ENCODE results near the gene BICRAL.
A peak's percentile ranks its signal among the peaks of the same experiment; 100 is the strongest.
"Not testable (repeated sequence)": the region's sequence is repeated elsewhere in the genome, so short reads cannot be mapped to it uniquely, and the experiment has no call there.

BICRAL gene

GRCh38 chr6:42888201-42888600 lies 106.3 kb downstream of the BICRAL start:
- not testable (repeated sequence) for H3K27ac Mint-ChIP-seq; H3K9me3 Mint-ChIP-seq; H3K27me3 Mint-ChIP-seq; H3K4me3 Mint-ChIP-seq; DNase-seq; H3K4me1 Mint-ChIP-seq (ENCODE audit: low read depth in 2 of 2); ATAC-seq (replicated peaks)
- H3K36me3 Mint-ChIP-seq (ENCODE audit: insufficient read depth), result peaks cover 65% of the 10 kb centered on the region

GRCh38 chr6:42889815-42890214 lies 108.0 kb downstream of the BICRAL start:
- peak overlapping the region; percentile 94 to 96 for H3K27ac Mint-ChIP-seq
- H3K4me1 Mint-ChIP-seq (ENCODE audit: low read depth in 2 of 2), result peaks cover 5 to 8% of the 10 kb centered on the region in 2 donors
- H3K36me3 Mint-ChIP-seq (ENCODE audit: insufficient read depth), result peaks cover 49% of the 10 kb centered on the region
- DNase-seq (no peak), ATAC-seq (replicated peaks) (no peak)
- no peaks in the 10 kb centered on the region for H3K27me3 Mint-ChIP-seq
- peak overlapping the region; percentile 90 to 92 for H3K4me3 Mint-ChIP-seq
- no peaks in the 10 kb centered on the region for H3K9me3 Mint-ChIP-seq

GRCh38 chr6:42890311-42891198 lies 108.7 kb downstream of the BICRAL start:
- Mint-ChIP-seq H3K9me3 (no peaks in the 10 kb centered on the region), H3K4me3 (peak overlapping the region; percentile 90 to 92), H3K27ac (peak overlapping the region; percentile 94 to 96), H3K36me3 (ENCODE audit: insufficient read depth) (peaks cover 42% of the 10 kb centered on the region), H3K4me1 (ENCODE audit: low read depth in 2 of 2) (peaks cover 5 to 8% of the 10 kb centered on the region in 2 donors), H3K27me3 (no peaks in the 10 kb centered on the region)
- DNase-seq (peak; percentile 82 to 84 (median 84)), ATAC-seq (replicated peaks) (peak; percentile 95)

GRCh38 chr6:42891199-42891722 lies 109.4 kb downstream of the BICRAL start:
- no peak for ATAC-seq (replicated peaks)
- Mint-ChIP-seq H3K36me3 (ENCODE audit: insufficient read depth) (peaks cover 35% of the 10 kb centered on the region), H3K4me3 (peak overlapping the region; percentile 90 to 92), H3K9me3 (no peaks in the 10 kb centered on the region), H3K27me3 (no peaks in the 10 kb centered on the region), H3K4me1 (ENCODE audit: low read depth in 2 of 2) (peaks cover 5 to 8% of the 10 kb centered on the region in 2 donors), H3K27ac (peak overlapping the region; percentile 94 to 96)
- no peak for DNase-seq

- not testable (repeated sequence) for ATAC-seq (replicated peaks); H3K4me3 Mint-ChIP-seq; DNase-seq; H3K9me3 Mint-ChIP-seq; H3K27ac Mint-ChIP-seq; H3K27me3 Mint-ChIP-seq; H3K4me1 Mint-ChIP-seq (ENCODE audit: low read depth in 2 of 2)
- peaks cover 14% of the 10 kb centered on the region for H3K36me3 Mint-ChIP-seq (ENCODE audit: insufficient read depth)
Observed at GRCh38 chr6:42894041-42894828, 112.4 kb downstream of the BICRAL start.

GRCh38 chr6:42896178-42896719 lies 114.4 kb downstream of the BICRAL start:
- no peak for ATAC-seq (replicated peaks)
- no peaks in the 10 kb centered on the region for H3K9me3 Mint-ChIP-seq
- no peaks in the 10 kb centered on the region for H3K27me3 Mint-ChIP-seq
- no peak overlapping the region for H3K27ac Mint-ChIP-seq
- H3K36me3 Mint-ChIP-seq (ENCODE audit: insufficient read depth), result no peaks in the 10 kb centered on the region
- no peak overlapping the region for H3K4me3 Mint-ChIP-seq
- H3K4me1 Mint-ChIP-seq (ENCODE audit: low read depth in 2 of 2), result peaks cover under 1 to 2% of the 10 kb centered on the region in 2 donors
- DNase-seq, result no peak

GRCh38 chr6:42898891-42899361 lies 117.1 kb downstream of the BICRAL start:
- Mint-ChIP-seq H3K36me3 (ENCODE audit: insufficient read depth) (no peaks in the 10 kb centered on the region), H3K4me1 (ENCODE audit: low read depth in 2 of 2) (peaks cover 6 to 8% of the 10 kb centered on the region in 2 donors), H3K27me3 (no peaks in the 10 kb centered on the region), H3K27ac (no peak overlapping the region), H3K4me3 (no peak overlapping the region), H3K9me3 (no peaks in the 10 kb centered on the region)
- ATAC-seq (replicated peaks) (no peak), DNase-seq (peak; percentile 82 to 84 (median 83))

GRCh38 chr6:42899871-42900270 lies 118.0 kb downstream of the BICRAL start:
- peaks cover 6 to 8% of the 10 kb centered on the region in 2 donors for H3K4me1 Mint-ChIP-seq (ENCODE audit: low read depth in 2 of 2)

GRCh38 chr6:42901538-42901957 lies 119.7 kb downstream of the BICRAL start:
- ATAC-seq (replicated peaks) (peak; percentile 99), DNase-seq (peak; percentile 69 to 79 (median 75))
- Mint-ChIP-seq H3K4me1 (ENCODE audit: low read depth in 2 of 2) (peaks cover 6 to 8% of the 10 kb centered on the region in 2 donors), H3K4me3 (no peak overlapping the region), H3K27ac (no peak overlapping the region), H3K9me3 (no peaks in the 10 kb centered on the region), H3K27me3 (no peaks in the 10 kb centered on the region), H3K36me3 (ENCODE audit: insufficient read depth) (no peaks in the 10 kb centered on the region)

More at GRCh38 chr6:42899871-42900270, 118.0 kb downstream of the BICRAL start:
- H3K27me3 Mint-ChIP-seq, result no peaks in the 10 kb centered on the region
- no peaks in the 10 kb centered on the region for H3K36me3 Mint-ChIP-seq (ENCODE audit: insufficient read depth)
- no peak for ATAC-seq (replicated peaks)
- H3K27ac Mint-ChIP-seq, result no peak overlapping the region
- H3K4me3 Mint-ChIP-seq, result no peak overlapping the region
- H3K9me3 Mint-ChIP-seq, result no peaks in the 10 kb centered on the region
- DNase-seq, result no peak

- DNase-seq; H3K9me3 Mint-ChIP-seq; H3K4me1 Mint-ChIP-seq (ENCODE audit: low read depth in 2 of 2); H3K27me3 Mint-ChIP-seq; H3K4me3 Mint-ChIP-seq; ATAC-seq (replicated peaks); H3K36me3 Mint-ChIP-seq (ENCODE audit: insufficient read depth); H3K27ac Mint-ChIP-seq: not testable (repeated sequence)
Observed at GRCh38 chr6:42902429-42903263, 120.8 kb downstream of the BICRAL start.

- H3K27me3 Mint-ChIP-seq, result no peaks in the 10 kb centered on the region
- no peak for DNase-seq
Observed at GRCh38 chr6:42904467-42904866, 122.6 kb downstream of the BICRAL start.

GRCh38 chr6:42907336-42907735 lies 125.5 kb downstream of the BICRAL start:
- Mint-ChIP-seq H3K4me3 (no peak overlapping the region), H3K9me3 (no peaks in the 10 kb centered on the region), H3K36me3 (ENCODE audit: insufficient read depth) (no peaks in the 10 kb centered on the region), H3K4me1 (ENCODE audit: low read depth in 2 of 2) (peaks cover 0 to 3% of the 10 kb centered on the region in 2 donors), H3K27ac (no peak overlapping the region), H3K27me3 (peaks cover 6 to 11% of the 10 kb centered on the region in 2 donors)
- ATAC-seq (replicated peaks) (no peak), DNase-seq (no peak)

More at GRCh38 chr6:42904467-42904866, 122.6 kb downstream of the BICRAL start:
- peaks cover 6 to 8% of the 10 kb centered on the region in 2 donors for H3K4me1 Mint-ChIP-seq (ENCODE audit: low read depth in 2 of 2)
- no peaks in the 10 kb centered on the region for H3K36me3 Mint-ChIP-seq (ENCODE audit: insufficient read depth)
- no peaks in the 10 kb centered on the region for H3K9me3 Mint-ChIP-seq
- H3K4me3 Mint-ChIP-seq, result no peak overlapping the region
- H3K27ac Mint-ChIP-seq, result no peak overlapping the region
- ATAC-seq (replicated peaks), result no peak

All from effector memory CD8-positive, alpha-beta T cell (primary cell).